Measurements from ENCODE around the gene LAMA4.
"Not testable (repeated sequence)": the region's sequence is repeated elsewhere in the genome, so short reads cannot be mapped to it uniquely, and the experiment has no call there.

LAMA4 gene

DNA sequence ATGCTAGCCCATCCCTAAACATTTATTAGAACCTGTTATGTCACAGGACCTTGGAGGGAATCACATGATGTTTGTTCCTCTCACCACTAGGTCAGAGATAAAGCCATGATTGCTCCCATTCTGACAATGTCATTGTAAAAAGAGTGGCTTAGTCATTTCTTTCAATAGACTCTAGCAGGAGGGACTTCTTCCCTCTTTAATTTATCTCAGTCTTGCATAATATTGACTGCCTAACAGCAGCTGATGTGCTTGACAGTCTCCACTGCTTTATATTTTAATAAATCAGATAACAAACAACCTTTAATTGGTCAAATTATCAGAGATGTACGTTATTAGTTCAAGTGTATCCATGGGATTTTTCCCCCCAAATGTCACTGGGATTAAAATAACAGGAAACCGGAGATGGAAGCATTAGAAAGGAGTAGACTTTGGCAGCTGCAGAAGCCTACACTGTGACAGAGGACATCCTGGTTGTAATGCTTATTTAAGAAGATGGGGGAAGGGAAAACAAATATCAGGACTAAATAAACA is 39.6 kb downstream of the LAMA4 start:
- DNase-seq: peak; percentile 0 to 36

DNA sequence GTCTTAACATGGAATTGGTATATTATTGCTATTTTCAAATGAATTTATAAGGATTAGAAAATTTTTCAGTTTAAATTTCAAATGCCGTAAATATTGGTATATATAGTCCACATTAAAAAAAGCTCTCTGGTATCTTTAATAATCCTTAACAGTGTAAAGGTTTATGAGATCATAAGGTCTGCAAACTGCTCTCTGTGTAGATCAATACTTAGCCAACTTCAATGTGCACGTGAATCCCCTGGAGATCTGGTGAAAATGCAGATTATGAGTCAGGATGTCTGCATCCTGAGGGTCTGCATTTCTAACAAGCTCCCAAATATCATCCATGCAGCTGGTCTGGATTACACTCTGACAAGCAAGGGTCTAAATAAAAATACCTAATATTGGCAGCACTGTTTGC is 43.5 kb downstream of the LAMA4 start:
- no peak for DNase-seq

DNA sequence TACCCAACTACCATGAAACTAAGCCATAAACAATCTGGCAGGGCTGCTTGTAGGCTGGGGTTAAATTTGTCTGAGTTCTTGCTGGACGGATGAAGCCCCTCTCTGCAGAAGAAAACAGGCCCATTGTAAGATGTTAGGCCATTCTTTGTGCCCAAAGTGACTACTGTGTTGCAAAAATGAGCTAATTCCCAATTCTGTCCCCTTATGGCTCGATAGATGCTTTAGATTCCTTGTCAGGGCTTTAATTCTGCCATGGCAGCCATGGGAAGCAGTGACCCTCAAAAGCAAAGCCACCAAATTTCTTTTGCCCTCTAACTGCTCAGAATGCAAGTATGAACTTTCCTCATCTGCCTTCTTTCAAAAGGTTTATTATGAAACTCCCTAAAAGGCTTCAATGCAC is 45.2 kb downstream of the LAMA4 start:
- no peak for DNase-seq

DNA sequence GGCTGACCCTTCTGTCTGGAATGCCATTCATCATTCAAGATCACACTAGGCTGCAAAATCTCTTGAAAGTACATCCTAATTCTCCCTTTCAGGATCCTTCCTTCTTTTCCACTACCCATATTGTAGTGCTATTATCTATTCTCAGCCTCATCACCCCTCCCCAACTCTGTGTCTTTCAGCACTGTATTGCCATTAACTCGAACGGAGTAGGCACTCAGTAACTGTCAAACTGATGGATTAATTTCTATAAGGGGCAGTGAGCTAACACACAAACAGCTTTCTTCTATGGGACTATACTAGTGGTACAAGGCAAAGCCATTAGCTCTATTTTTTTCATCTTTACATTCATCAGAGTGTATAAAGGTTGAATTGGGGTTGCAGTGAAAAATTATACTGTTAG is 46.6 kb downstream of the LAMA4 start:
- DNase-seq: no peak

DNA sequence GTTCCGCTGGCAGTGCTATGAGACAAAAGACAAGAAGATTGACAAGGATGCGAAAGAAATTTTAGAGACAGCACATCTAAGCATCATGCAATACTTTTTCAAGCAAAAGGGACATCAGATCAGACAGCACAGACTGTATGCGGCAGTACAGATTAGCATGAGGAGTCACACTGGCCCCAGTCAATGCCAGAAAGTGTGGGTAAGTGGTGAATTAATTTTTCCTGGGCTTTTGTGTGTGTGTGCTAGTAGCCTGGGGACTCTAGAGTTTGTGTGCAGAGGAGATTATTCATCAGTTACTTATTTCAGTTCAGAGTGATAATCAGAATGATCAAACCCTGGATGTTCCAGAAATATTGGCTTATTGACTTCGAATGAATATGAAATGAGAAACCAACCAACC is 47.2 kb downstream of the LAMA4 start:
- DNase-seq: no peak

DNA sequence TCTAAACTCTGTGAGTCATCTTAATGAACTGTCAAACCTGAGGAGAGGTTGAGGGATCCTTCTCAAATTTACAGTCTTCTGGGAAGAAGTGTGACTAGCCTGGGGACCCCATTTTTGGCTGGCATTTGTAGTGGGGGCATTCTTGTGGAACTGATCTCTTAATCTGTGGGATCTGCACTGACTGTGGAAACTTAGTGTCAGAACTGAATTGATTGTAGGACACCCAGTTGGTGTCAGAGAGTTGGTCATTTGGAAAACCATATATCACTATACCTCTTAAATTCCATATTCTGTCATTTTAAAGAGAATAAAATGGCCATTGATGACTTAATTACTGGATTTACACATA is 48.3 kb downstream of the LAMA4 start:
- DNase-seq: no peak

DNA sequence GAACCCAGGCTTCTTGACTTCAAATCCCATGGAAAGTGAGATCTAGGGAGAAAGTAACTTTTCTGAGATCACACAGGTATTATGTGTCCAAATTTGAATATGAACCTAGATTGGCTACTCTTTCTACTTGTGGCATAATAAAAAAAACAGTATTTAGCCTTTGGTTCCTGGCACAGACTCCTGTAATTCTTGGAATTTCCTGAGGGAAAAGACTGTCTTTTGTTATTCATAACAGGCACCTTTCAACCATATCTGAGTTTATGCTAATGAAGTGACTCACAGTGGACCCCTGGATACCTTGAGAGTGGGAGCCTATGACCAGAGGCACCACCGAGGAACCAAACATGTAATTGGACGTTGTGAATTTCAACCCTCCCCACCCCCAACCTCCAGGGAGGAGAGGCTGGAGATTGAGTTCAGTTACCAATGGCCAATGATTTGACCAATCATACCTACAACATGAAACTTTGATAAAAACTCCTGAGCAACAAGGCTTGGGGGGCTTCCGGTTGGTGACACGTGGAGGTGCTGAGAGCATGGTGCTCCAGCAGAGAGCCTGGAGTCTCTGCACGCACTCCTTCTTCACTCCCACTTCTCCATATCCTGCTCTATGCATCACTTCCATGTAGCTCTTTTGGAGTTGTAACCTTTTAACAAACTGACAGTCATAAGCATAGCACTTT is 48.8 kb downstream of the LAMA4 start:
- DNase-seq: no peak

DNA sequence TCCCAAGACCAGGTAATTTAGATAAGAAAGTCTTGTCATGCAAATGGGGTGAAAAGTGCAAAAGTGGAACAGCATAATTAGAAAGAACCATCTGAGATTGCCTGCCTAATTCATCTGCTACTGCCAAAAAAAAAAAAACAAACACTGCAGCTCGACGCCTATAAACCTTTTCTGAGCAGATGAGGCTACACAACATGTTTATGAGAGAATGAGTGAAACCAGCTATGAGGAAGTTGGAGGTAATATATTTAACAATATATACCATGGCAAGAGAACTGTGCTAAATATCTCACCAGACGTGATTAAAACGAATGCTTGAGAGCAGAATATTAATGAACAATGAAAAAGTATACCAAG is 50.0 kb downstream of the LAMA4 start:
- DNase-seq: no peak

DNA sequence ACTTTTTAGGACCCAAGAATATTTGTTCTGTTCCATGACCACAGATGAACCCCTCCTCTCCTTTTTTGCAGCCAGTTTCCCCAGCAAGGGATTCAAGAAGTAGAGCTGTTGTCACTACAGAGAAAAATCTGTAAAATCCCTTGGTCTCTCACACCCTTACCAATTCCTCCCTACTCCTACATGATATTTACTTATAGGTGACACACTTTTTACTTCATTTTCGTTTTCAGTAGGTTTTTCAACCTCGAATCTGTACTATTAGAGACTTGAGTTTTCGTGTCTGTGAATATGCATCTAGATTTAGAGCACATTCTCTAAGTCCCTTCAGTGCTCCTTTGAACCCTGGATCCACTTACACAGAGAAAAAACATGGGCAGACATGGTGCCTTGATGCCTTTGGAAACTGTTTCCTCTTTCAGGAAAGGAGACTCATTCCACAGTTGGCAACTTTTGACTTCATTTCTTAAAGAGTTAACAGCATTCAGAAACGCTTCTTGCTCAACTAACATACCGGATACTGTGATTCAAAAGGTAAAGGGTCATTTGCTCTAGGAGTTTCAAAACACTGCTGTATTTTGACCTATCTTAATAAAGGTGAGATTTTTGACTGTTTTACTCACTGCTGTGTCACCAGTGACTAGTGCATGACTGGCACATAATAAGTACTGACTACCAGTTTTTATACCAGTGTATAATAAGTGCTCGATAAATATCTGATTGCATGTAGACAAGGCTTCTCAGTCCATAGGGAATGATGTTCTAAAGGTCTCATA is 50.6 kb downstream of the LAMA4 start:
- DNase-seq: no peak

DNA sequence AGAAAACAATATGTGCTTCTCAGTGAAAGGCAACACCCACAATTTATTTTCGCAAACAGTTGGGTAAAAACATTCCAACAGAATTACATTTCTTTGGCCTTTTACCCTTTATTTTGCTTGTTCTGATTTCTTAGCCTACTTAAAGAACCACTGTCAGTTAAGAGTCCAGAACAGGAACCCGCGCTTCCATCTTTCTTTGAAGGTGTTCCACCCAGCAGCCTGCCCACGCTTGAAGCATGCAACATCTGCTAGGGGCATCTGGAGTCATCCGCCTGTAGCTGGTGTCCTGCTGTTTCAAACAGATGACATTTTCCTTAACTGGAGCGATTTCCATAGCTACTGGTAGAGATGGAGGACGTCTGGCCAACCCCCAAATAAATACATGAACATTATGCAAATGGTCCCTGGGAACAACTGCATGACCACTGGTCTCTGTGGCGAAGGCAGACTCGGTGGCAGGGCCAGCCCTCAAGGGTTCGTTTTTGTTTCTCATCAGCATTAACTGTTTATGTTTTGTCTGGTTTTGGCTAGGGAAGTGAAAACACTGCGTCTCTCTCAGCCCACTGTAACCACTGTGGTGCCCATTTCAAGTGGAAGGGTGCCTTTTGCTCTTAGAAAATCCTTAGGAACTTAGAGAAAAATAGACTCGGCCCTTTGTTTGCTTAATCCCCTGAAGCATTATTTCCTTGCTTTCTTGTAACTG is 51.6 kb downstream of the LAMA4 start:
- DNase-seq: no peak

DNA sequence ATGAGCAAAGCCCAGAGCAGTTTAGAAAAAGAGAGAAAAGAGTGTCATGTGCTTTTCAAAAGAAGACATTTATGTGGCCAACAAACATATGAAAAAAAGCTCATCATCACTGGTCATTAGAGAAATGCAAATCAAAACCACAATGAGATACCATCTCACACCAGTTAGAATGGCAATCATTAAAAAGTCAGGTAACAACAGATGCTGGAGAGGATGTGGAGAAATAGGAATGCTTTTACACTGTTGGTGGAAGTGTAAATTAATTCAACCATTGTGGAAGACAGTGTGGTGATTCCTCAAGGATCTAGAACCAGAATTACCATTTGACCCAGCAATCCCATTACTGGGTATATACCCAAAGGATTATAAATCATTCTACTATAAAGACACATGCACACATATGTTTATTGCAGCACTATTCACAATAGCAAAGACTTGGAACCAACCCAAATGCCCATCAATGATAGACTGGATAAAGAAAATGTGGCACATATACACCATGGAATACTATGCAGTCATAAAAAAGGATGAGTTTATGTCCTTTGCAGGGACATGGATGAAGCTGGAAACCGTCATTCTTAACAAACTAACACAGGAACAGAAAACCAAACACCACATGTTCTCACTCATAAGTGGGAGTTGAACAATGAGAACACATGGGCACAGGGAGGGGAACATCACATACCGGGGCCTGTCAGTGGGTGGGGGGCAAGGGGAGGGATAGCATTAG is 54.0 kb downstream of the LAMA4 start:
- not testable (repeated sequence) for DNase-seq

DNA sequence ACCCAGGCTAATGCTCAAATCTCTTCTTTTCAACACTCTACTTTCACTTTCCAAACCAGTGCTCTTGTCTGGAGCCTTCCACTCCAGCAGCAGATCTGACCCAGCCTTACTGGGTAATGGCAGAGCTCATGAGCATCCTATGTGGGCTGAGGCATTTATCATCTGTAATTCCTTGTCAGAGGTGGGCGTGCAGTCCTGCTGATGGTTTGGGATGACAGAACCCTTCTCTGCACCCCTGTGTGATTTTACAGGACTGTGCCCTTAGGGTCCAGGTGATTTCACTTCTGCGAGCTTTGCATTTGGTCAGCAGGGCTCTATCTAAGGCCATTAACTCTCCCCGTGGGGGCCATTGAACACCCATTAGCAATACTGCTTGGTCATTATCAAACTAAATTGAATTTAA is 55.4 kb downstream of the LAMA4 start:
- DNase-seq: no peak

DNA sequence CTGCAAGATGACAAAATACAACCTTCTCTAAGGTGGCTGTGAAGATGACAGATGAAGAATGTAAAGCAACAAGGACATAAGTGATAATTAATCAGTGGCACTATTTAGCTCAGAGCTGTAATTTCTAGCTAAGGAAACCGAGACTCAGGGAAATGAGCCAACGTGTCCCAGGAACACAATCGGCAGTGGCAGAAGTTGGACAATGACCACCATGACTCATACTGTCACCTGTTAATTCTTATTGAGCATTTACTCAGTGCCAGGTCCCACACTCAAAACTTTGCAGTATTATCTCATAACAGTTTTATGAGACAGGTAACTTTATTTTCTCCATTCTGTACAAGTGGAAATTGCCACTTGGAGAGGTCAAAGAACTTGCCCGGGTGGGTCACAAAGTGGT is 55.8 kb downstream of the LAMA4 start:
- no peak for DNase-seq

DNA sequence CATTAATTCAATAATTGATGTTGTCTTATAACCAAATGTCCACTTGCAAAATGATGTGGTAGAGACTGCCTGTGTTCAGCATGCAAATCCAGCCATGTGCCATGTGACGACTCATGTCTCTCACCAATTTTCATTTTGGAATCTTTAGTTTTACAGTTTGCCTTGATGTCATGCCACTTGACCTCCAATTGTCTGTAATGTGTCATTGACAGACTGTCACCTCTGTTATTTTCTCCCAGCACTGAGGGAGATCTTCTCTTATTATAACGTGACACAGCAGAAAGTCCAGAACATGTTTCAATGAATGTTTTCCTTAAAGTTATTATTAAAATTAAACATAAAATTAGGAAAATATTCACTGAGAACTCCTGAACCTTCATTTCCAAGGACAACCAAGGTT is 56.7 kb downstream of the LAMA4 start:
- DNase-seq: no peak

DNA sequence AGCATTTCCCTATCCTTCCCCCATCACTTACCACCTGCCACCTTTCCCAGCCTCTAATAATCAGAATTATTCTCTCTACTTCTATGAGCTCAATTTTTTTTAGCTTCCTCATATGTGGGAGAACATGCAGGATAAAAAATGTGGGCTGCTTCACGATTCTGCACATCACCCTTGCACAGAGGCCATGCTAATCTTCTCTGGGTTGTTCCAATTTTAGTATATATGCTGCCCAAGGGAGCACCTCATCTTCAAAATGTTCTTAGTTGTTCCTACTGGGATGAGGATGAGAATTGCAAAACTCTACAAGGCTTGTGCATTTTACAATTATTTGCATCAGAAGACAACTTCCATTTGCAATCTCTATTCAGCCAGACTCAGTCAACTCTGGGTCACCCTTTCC is 58.1 kb downstream of the LAMA4 start:
- DNase-seq: no peak

DNA sequence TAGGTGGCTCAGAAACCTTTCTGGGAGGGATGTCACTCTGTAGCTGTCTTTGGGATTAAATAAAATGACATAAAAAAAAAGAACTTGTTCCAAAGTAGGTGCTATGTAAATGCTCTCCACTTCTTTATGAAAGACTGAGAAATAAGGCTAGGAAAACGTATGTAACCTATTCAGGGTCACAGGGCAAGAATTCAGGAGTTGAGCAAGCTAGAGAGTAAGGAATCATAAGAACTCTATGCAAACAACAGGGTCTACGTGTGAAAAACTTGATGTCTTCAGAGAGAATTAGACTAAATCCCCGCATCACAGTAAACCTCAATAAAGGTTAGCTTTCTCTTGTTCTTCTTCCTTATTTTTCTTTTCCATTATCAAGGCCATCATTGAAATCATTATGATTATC is 59.2 kb downstream of the LAMA4 start:
- no peak for DNase-seq

DNA sequence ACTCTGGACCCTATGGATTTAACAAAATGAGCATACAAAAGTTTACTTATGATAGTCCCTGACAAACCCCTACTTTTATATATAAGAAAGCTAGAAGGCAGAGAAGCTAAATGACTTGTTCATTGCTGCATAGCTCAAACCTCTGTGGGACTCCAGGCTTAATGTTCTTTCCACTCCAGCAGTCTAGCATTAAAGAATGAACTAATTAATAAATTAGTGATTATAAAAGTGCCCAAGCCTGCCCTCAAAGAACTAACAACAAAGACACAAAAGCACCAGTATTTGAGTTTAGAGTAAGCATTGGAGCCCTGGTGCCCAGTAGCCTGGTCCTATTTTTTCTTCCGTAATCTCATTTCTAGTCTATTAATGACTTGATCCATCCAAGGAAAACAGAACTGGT is 59.9 kb downstream of the LAMA4 start:
- no peak for DNase-seq

DNA sequence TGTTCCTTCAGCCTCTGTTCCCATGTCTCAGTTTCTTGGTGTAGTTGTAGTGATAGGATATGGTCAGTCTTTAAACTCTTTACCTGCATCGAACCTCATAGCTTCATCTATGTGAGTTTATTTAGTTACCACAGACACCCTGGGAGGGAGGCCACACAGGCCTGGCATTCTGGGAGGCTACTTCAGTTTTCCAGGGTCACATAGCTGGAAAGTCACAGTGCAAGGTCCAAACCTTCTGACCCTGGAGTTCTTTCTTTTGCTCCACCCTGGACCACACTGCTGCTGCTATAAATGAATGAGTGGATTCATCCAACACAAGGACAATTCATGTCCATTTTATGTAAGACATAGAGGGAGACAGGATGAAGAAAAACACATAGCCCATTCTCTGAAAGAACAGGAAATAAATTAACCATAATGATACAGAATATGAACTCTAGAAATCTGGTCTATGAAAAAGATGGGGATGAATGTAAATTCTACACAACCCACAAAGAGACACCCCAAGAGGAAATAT is 60.8 kb downstream of the LAMA4 start:
- no peak for DNase-seq

DNA sequence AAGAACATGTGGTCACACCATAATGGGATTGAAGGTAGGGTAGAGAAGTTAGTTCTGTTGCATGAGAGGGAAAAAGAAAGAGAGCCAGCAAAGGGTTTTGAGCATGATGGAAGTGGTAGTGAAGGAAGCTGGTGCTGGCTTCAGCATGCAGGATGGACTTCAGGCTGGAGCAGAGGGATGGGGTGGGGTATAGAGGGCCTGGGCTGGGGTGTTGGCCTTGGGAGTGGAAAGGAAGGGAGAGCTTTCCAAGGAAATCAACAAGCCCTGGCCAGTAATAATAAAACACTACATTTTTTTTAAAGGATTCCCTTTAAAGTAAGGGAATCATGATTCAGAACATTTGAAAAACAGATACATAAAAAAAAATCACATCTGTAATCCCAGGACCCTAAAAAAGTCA is 61.2 kb downstream of the LAMA4 start:
- no peak for DNase-seq

DNA sequence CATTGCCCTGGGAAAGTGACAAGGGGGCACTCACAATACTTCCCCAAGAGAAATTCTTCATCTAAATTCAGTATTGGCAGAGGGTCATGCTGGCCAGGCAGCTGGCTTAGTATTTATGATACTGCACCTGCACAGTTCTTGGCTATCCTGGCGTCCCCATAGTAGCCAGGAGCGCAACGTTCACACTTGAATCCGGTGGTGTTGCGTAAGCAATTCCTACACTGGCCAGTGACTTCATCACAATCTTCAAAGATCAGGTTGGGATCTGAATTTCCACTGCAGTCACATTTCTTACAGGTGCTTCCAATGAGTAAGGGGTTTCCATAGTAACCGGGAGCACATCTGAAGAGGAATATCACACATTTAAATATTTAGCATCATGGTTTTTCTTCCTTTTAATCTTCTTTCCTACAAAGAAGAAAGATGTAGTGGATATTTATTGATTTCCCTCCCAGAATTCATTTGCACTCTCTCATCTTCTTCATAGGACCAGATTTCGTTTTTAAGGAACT is 62.8 kb downstream of the LAMA4 start:
- DNase-seq: no peak

DNA sequence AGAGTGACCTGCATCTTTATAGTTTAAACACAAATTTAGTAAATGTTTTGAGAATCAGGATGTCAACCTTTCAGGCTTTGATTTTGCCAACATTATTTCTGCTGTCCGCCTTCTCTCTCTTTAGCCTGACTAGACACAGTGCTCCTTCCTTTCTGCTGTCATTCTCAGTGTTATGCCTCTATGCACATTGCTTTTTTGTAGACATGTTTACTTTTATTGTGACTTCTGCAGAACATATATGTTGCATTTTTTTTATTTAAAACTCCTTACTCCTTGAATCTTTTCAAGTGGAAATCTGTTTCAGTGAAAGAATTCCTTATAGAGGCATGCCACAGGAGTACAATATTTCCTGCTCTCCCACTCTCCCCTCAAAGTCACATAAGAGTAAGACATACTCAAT is 64.2 kb downstream of the LAMA4 start:
- no peak for DNase-seq

DNA sequence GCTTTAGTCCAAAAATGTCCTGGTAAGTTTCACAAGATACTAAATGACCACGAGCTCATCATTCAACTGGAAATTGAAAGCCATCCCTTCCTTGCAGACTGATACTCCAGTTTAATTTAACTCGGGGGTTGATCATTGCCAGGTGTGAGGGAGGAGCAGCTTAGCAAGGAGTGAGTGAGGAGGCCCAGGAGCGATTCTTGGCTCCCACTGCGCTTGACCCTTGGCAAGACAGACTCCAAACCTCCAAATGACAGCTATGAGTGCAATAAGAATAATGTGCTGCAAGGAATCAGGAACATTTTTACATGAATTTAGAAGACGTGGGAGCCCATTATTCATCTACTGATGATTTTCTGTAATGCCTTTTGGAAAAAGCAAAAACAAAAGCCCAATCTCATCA is 64.9 kb downstream of the LAMA4 start:
- DNase-seq: no peak

DNA sequence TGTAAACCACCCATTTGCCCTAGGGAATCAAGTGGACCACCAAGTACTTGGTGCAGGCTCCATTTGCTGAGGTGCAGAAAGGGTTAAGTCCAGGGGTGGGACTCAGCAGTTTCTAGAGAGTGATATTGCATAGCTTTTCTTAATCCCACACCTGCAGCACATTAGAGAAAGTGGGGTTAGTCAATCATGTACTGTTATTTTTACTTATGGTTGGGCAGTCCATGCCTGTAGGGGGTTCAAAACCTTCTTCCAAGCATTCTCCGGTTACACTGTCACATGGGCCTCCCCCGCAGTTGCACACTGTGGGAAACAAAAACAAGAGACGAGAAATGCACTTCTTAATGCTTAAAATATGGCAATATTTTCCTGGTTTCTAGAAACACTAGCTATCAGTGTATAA is 65.5 kb downstream of the LAMA4 start:
- no peak for DNase-seq

Measured in NCI-H2081 (cell line).